LNCAP (cell line): Measurements from ENCODE around the gene PAQR8.

Source experiments
- TF ChIP-seq, protein P1 (sequence below): fragments of 450-650 bp; IDR thresholded peaks from 2 replicates; pipeline ENCODE4 v1.5.1; 2017; ENCODE audit warnings: mild to moderate bottlenecking

Gene PAQR8

DNA sequence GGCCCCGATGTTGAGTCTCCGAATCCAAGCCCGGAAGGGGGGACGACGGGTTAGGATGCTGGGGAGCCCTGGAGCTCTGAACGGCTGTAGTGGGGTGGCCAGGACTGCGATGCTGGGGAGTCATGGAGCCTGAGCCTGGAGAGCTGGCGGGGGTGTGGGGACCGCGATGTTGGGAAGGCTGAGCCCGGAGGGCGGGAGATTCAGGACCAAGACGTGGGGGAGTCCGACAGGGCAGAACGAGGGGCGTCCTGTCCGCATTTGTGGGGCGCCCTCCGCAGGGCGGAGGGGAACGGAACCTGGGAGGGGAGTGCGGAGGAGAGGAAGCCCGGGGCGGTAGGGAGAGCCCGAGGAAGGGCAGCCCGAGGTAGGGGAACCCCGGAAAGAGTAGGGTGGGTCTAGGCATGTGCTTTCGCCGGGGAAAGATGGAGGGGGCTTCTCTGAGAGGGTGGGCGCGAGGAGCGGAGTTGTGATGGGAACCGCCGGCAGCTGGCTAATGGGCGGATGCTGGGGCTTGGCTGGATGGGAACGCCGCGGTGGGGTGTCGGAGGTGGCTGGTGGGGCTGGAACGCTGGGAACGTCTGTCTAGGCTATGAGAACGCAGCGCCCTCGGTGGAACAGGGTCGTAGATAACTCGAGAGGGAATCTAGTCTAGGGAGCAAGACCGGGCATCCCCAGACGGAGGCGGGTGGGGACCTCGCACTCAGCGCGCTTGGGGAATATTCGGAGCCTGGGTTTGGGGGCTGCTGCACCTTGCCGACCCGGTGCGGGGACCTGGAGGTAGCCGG lies 684 bp downstream of the PAQR8 start:
- TF ChIP-seq, protein P1, sequence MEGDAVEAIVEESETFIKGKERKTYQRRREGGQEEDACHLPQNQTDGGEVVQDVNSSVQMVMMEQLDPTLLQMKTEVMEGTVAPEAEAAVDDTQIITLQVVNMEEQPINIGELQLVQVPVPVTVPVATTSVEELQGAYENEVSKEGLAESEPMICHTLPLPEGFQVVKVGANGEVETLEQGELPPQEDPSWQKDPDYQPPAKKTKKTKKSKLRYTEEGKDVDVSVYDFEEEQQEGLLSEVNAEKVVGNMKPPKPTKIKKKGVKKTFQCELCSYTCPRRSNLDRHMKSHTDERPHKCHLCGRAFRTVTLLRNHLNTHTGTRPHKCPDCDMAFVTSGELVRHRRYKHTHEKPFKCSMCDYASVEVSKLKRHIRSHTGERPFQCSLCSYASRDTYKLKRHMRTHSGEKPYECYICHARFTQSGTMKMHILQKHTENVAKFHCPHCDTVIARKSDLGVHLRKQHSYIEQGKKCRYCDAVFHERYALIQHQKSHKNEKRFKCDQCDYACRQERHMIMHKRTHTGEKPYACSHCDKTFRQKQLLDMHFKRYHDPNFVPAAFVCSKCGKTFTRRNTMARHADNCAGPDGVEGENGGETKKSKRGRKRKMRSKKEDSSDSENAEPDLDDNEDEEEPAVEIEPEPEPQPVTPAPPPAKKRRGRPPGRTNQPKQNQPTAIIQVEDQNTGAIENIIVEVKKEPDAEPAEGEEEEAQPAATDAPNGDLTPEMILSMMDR = no peak

- TF ChIP-seq, protein P1 = no peak
Measured at GRCh38 chr6:52363228-52363867, 1.4 kb downstream of the PAQR8 start.

DNA sequence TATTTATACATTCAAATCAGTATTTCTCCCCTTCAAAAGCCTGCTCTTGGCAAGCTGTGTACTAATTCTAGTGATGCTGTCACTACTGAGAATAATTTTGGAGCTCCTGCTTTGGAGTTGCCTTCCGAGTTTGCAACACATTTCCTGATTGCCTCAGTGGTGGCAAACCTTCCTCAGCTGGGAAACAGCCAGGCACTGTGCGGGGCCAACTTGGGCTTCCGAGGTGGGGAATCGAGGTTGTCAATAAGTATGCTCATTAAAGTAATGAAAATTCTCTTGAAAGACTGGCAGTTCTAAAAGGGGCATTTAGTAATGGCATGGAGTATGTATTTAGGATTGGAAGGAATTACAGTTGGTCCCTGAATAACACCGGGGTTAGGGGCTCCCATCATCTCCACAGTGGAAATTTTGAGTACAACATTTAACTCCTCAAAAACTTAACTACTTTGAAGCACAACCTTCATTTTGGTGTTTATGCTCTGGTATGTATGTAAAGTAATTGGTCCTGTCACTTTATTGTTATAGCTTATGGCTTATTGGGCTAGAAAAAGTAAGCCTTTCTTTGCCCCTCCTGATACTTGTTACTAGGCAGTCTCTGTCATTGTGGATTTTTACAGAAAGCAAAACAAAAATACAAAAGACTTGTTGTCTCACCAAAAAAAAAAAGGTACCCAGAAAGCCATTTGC lies 2.7 kb downstream of the PAQR8 start:
- TF ChIP-seq, protein P1 = no peak

DNA sequence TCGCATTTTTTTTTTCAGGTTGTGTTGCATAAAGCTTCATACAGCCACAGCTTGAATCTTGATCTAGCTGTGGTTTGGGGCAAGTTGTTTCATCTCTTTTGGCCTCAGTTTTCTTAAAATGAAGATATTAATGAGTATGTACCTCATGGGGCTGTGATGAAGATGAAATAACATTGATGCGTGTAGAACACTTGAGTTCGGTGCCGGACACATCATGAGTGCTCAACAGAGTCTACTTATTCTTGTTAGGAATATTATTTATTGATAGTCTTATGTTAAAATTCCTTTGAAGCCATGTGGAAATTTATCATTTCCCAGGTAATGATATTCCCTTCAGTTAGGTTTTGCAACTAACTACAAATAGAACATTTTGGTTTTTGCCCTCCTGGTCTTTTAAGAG lies 3.4 kb downstream of the PAQR8 start:
- TF ChIP-seq, protein P1 = no peak

DNA sequence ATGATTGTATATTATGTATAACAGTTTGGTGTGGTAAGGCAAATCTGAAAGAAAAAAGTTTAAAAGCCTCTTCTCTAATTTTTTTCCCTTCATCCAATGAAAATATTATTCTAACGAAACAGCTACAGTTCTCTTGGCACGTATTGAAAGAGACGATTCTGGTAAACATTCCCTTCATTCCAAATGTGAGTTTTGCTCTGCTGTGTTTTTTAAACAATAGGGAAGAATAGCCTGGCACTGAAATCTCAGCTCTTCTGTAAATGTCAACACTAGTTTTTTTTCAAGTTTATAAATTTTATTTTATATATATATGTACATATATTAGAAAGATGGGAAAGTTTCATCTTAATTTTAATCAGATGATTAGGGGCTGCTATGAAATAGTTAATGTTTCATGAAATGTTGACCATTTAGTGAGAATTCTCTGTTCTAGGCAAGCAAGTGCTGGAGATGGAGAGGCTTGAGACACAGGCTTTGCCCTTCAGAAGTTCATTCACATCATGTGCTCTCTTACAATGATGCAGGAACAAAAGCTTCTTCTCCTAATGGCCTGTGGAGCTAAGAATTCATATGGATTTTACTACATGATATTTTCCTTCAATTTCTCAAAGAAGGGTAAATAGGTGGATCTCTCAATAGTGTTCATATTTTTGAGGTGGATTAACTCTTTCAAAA lies 4.1 kb downstream of the PAQR8 start:
- TF ChIP-seq, protein P1 = no peak

DNA sequence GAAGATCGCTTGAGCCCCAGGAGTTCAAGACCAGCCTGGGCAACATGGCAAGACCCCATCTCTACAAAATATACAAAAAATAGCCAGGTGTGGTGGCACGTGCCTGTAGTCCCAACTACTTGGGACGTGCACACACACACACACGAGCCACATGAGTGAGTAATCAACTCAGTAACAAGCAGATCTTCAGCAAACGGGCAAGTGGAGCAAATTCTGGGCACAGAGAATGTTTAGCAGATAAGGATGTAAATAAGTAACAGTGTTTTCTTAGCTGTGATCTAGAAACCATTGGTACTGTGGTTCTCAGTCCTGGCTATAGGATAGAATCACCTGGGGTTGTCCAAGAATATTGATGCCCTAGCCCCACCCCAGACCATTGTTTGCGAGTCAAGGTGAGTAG lies 6.1 kb downstream of the PAQR8 start:
- TF ChIP-seq, protein P1 = no peak

DNA sequence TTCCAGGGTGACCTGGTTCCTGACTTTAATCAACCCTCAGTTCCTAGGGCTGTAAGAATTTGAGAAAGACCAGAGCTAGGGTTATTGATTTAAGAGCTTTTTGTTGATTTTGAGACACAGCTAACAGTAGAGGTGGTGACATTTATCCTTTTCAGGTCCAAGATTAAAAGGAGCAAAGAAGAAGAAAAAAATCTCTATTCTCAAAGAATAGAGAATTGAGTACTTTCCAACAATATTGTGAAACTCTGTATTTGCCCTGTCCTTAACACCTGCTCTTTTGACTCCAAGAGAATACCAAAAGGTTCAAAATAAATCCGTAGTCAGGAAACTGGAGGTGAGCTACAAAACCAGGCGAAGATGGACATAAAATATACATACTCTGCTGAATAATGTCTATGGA lies 7.3 kb downstream of the PAQR8 start:
- TF ChIP-seq, protein P1 = no peak
